ENCODE data around the gene UBA3.

GRCh38 chr3:69103123-69103522 is 23.0 kb upstream of the UBA3 start:
- no peak for TF ChIP-seq CTCF (conservative IDR thresholded peaks at IDR 0.05; ENCODE audit: low read depth, low read length)
- TF ChIP-seq EZH2 (IDR thresholded peaks at IDR 0.05; ENCODE audit: borderline replicate concordance, low read depth, low read length, poor library complexity, severe bottlenecking): no peak

Measured in A673 (cell line).